ENCODE results near the gene GSPT2.

The GSPT2 gene

DNA sequence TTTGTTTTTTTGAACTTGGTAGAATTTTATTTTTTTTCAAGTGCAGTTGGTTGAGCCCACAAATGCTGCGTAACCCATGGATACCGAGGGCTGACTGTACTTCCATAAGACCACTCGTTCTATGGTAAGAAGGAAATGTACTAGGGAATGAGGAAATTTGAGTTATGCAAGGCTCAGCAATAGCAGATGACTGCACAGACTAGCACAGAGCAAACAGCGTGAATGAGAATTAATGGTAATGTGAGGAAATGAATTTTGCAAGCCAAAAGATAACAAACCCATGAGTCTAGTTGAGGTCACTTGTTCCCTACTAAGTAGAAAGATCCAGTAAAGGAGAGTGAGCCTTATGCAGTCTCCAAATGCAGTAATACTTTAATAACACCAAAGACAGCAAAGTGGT, 17.4 kb downstream of the GSPT2 start:
- Histone ChIP-seq H3K9me3 (ENCODE audit: control insufficient read depth, insufficient read depth, low read depth, low read length) (no peaks in the 10 kb centered on the region), H3K4me3 (ENCODE audit: low read depth, low read length) (no peak overlapping the region), H3K36me3 (ENCODE audit: control insufficient read depth in 2 of 2, insufficient read depth in 1 of 2, low read length in 2 of 2) (no peaks in the 10 kb centered on the region), H3K4me1 (ENCODE audit: control insufficient read depth, insufficient read depth, low read length) (no peaks in the 10 kb centered on the region), H3K27ac (ENCODE audit: extremely low read depth, low read depth, low read length) (no peak overlapping the region)
- POLR2A ChIA-PET, result no interaction called here
- CTCF ChIA-PET, result no interaction called here
- TF ChIP-seq IKZF3 (tag by site-specific recombination; IDR thresholded peaks at IDR 0.05) (no peak), ZNF354C (tag by site-specific recombination; IDR thresholded peaks at IDR 0.05; ENCODE audit: borderline replicate concordance, low read depth) (no peak), ZNF146 (tag by site-specific recombination; IDR thresholded peaks at IDR 0.05) (no peak), ZNF311 (tag by site-specific recombination; IDR thresholded peaks at IDR 0.05; ENCODE audit: borderline replicate concordance) (no peak), ZNF768 (tag by site-specific recombination; IDR thresholded peaks at IDR 0.05) (no peak), ZFP3 (tag by site-specific recombination; IDR thresholded peaks at IDR 0.05; ENCODE audit: low read depth) (no peak), ZNF404 (tag by site-specific recombination; IDR thresholded peaks at IDR 0.05) (no peak), ZNF221 (tag by site-specific recombination; IDR thresholded peaks at IDR 0.05; ENCODE audit: borderline replicate concordance) (no peak), ZNF239 (tag by site-specific recombination; IDR thresholded peaks at IDR 0.05) (no peak), ZNF214 (tag by site-specific recombination; IDR thresholded peaks at IDR 0.05; ENCODE audit: borderline replicate concordance) (no peak), SP2 (tag by site-specific recombination; IDR thresholded peaks at IDR 0.05) (no peak), MYNN (tag by site-specific recombination; IDR thresholded peaks at IDR 0.05; ENCODE audit: borderline replicate concordance) (no peak), ZNF391 (tag by site-specific recombination; IDR thresholded peaks at IDR 0.05; ENCODE audit: borderline replicate concordance, low read depth) (no peak)
- TF ChIP-seq, protein P1, sequence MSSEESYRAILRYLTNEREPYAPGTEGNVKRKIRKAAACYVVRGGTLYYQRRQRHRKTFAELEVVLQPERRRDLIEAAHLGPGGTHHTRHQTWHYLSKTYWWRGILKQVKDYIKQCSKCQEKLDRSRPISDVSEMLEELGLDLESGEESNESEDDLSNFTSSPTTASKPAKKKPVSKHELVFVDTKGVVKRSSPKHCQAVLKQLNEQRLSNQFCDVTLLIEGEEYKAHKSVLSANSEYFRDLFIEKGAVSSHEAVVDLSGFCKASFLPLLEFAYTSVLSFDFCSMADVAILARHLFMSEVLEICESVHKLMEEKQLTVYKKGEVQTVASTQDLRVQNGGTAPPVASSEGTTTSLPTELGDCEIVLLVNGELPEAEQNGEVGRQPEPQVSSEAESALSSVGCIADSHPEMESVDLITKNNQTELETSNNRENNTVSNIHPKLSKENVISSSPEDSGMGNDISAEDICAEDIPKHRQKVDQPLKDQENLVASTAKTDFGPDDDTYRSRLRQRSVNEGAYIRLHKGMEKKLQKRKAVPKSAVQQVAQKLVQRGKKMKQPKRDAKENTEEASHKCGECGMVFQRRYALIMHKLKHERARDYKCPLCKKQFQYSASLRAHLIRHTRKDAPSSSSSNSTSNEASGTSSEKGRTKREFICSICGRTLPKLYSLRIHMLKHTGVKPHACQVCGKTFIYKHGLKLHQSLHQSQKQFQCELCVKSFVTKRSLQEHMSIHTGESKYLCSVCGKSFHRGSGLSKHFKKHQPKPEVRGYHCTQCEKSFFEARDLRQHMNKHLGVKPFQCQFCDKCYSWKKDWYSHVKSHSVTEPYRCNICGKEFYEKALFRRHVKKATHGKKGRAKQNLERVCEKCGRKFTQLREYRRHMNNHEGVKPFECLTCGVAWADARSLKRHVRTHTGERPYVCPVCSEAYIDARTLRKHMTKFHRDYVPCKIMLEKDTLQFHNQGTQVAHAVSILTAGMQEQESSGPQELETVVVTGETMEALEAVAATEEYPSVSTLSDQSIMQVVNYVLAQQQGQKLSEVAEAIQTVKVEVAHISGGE (tag by site-specific recombination; conservative IDR thresholded peaks at IDR 0.05; ENCODE audit: low read depth), result no peak
- TF ChIP-seq, protein P2, sequence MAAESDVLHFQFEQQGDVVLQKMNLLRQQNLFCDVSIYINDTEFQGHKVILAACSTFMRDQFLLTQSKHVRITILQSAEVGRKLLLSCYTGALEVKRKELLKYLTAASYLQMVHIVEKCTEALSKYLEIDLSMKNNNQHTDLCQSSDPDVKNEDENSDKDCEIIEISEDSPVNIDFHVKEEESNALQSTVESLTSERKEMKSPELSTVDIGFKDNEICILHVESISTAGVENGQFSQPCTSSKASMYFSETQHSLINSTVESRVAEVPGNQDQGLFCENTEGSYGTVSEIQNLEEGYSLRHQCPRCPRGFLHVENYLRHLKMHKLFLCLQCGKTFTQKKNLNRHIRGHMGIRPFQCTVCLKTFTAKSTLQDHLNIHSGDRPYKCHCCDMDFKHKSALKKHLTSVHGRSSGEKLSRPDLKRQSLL (tag by site-specific recombination; IDR thresholded peaks at IDR 0.05), result no peak
- TF ChIP-seq, protein P3, sequence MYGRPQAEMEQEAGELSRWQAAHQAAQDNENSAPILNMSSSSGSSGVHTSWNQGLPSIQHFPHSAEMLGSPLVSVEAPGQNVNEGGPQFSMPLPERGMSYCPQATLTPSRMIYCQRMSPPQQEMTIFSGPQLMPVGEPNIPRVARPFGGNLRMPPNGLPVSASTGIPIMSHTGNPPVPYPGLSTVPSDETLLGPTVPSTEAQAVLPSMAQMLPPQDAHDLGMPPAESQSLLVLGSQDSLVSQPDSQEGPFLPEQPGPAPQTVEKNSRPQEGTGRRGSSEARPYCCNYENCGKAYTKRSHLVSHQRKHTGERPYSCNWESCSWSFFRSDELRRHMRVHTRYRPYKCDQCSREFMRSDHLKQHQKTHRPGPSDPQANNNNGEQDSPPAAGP (tag by site-specific recombination; IDR thresholded peaks at IDR 0.05), result no peak
- TF ChIP-seq, protein P4, sequence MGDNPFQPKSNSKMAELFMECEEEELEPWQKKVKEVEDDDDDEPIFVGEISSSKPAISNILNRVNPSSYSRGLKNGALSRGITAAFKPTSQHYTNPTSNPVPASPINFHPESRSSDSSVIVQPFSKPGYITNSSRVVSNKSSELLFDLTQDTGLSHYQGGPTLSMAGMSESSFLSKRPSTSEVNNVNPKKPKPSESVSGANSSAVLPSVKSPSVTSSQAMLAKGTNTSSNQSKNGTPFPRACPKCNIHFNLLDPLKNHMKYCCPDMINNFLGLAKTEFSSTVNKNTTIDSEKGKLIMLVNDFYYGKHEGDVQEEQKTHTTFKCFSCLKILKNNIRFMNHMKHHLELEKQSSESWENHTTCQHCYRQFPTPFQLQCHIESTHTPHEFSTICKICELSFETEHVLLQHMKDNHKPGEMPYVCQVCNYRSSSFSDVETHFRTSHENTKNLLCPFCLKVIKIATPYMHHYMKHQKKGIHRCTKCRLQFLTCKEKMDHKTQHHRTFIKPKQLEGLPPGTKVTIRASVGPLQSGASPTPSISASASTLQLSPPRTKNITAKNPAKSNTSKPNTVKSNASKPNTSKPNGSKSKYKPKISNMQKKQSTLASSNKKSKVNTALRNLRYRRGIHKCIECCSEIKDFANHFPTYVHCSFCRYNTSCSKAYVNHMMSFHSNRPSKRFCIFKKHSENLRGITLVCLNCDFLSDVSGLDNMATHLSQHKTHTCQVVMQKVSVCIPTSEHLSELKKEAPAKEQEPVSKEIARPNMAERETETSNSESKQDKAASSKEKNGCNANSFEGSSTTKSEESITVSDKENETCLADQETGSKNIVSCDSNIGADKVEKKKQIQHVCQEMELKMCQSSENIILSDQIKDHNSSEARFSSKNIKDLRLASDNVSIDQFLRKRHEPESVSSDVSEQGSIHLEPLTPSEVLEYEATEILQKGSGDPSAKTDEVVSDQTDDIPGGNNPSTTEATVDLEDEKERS (tag by site-specific recombination; IDR thresholded peaks at IDR 0.05), result no peak
- TF ChIP-seq, protein P5, sequence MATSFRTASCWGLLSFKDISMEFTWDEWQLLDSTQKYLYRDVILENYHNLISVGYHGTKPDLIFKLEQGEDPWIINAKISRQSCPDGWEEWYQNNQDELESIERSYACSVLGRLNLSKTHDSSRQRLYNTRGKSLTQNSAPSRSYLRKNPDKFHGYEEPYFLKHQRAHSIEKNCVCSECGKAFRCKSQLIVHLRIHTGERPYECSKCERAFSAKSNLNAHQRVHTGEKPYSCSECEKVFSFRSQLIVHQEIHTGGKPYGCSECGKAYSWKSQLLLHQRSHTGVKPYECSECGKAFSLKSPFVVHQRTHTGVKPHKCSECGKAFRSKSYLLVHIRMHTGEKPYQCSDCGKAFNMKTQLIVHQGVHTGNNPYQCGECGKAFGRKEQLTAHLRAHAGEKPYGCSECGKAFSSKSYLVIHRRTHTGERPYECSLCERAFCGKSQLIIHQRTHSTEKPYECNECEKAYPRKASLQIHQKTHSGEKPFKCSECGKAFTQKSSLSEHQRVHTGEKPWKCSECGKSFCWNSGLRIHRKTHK (tag by site-specific recombination; IDR thresholded peaks at IDR 0.05), result no peak

All from HEK293 (cell line).